ENCODE measurements around the gene TSC22D1.

Gene TSC22D1

GRCh38 chr13:44382635-44383145 lies 193.4 kb downstream of the TSC22D1 start:
- no peak for DNase-seq (ENCODE audit: low spot score)

Data from kidney tubule cell (primary cell).